SK-N-SH treated with all-trans-retinoic acid at 6 μM for 48 hours (cell line): Measurements from ENCODE around the gene TPRKB.
"Not testable (repeated sequence)": the region's sequence is repeated elsewhere in the genome, so short reads cannot be mapped to it uniquely, and the experiment has no call there.

ENCODE experiments used
- ATAC-seq: fragments of 200-7000 bp; cut with Tn5 transposase; 3 replicates; pipeline ENCODE4 v1.9.1; 2020; ENCODE audit warnings: mild to moderate bottlenecking, moderate library complexity
- ARNTL ChIP-seq: fragments of 450-650 bp; formaldehyde crosslinking; IDR thresholded peaks from 2 replicates; pipeline ENCODE4 v1.5.0; 2020; ENCODE audit warnings: low read depth, mild to moderate bottlenecking, moderate library complexity, borderline replicate concordance
- BACH2 ChIP-seq: fragments of 250-450 bp; sonication (Bioruptor Pico); IDR thresholded peaks from 2 replicates; pipeline ENCODE4 v1.9.0; 2021; ENCODE audit warnings: mild to moderate bottlenecking, borderline replicate concordance
- CREB5 ChIP-seq: fragments of 250-450 bp; sonication (Bioruptor Pico); IDR thresholded peaks from 2 replicates; pipeline ENCODE4 v1.5.1; 2020; ENCODE audit warnings: low read depth, mild to moderate bottlenecking, moderate library complexity
- CSDC2 ChIP-seq: fragments of 250-450 bp; sonication (Bioruptor Pico); IDR thresholded peaks from 2 replicates; pipeline ENCODE4 v1.5.0; 2020; ENCODE audit warnings: mild to moderate bottlenecking, moderate library complexity
- CSRNP3 ChIP-seq: fragments of 250-450 bp; sonication (Bioruptor Pico); IDR thresholded peaks from 2 replicates; pipeline ENCODE4 v1.5.1; 2021; ENCODE audit warnings: mild to moderate bottlenecking, moderate library complexity
- ESRRG ChIP-seq: fragments of 250-450 bp; sonication (Bioruptor Pico); IDR thresholded peaks from 2 replicates; pipeline ENCODE4 v1.6.1; 2021; ENCODE audit warnings: mild to moderate bottlenecking
- GLIS3 ChIP-seq: fragments of 250-450 bp; sonication (Bioruptor Pico); IDR thresholded peaks from 2 replicates; pipeline ENCODE4 v1.5.0; 2020; ENCODE audit warnings: mild to moderate bottlenecking, moderate library complexity
- ISL1 ChIP-seq: fragments of 250-450 bp; sonication (Bioruptor Pico); IDR thresholded peaks from 2 replicates; pipeline ENCODE4 v2.1.2; 2022; ENCODE audit warnings: mild to moderate bottlenecking, moderate library complexity
- OSR1 ChIP-seq: fragments of 250-450 bp; sonication (Bioruptor Pico); IDR thresholded peaks from 2 replicates; pipeline ENCODE4 v1.8.0; 2022; ENCODE audit warnings: moderate library complexity, mild to moderate bottlenecking, inconsistent platforms
- PATZ1 ChIP-seq: fragments of 250-450 bp; sonication (Bioruptor Pico); IDR thresholded peaks from 2 replicates; pipeline ENCODE4 v1.8.0; 2020; ENCODE audit warnings: mild to moderate bottlenecking, moderate library complexity, borderline replicate concordance
- PPARA ChIP-seq: fragments of 250-450 bp; sonication (Bioruptor Pico); IDR thresholded peaks from 2 replicates; pipeline ENCODE4 v1.5.0; 2020; ENCODE audit warnings: mild to moderate bottlenecking, borderline replicate concordance
- RARB ChIP-seq: fragments of 250-450 bp; sonication (Bioruptor Pico); IDR thresholded peaks from 2 replicates; pipeline ENCODE4 v1.8.0; 2021; ENCODE audit warnings: mild to moderate bottlenecking, moderate library complexity
- SNAI2 ChIP-seq: fragments of 250-450 bp; sonication (Bioruptor Pico); IDR thresholded peaks from 2 replicates; pipeline ENCODE4 v1.5.0; 2020; ENCODE audit warnings: mild to moderate bottlenecking, moderate library complexity
- TCF4 ChIP-seq: fragments of 250-450 bp; sonication (Bioruptor Pico); IDR thresholded peaks from 2 replicates; pipeline ENCODE4 v1.8.0; 2021; ENCODE audit warnings: mild to moderate bottlenecking, moderate library complexity, borderline replicate concordance
- TOX ChIP-seq: fragments of 250-450 bp; sonication (Bioruptor Pico); IDR thresholded peaks from 2 replicates; pipeline ENCODE4 v1.8.0; 2021; ENCODE audit warnings: mild to moderate bottlenecking, moderate library complexity, borderline replicate concordance
- TSHZ2 ChIP-seq: fragments of 250-450 bp; sonication (Bioruptor Pico); IDR thresholded peaks from 2 replicates; pipeline ENCODE4 v1.5.0; 2020; ENCODE audit warnings: mild to moderate bottlenecking, moderate library complexity
- ZFP3 ChIP-seq: fragments of 250-450 bp; sonication (Bioruptor Pico); IDR thresholded peaks from 2 replicates; pipeline ENCODE4 v1.5.0; 2020; ENCODE audit warnings: mild to moderate bottlenecking, moderate library complexity
- ZFP30 ChIP-seq: fragments of 450-650 bp; formaldehyde crosslinking; IDR thresholded peaks from 2 replicates; pipeline ENCODE4 v1.5.0; 2022; ENCODE audit warnings: mild to moderate bottlenecking, moderate library complexity
- ZNF70 ChIP-seq: fragments of 450-650 bp; formaldehyde crosslinking; IDR thresholded peaks from 2 replicates; pipeline ENCODE4 v1.5.0; 2020; ENCODE audit warnings: mild to moderate bottlenecking, moderate library complexity
- ZNF8 ChIP-seq: fragments of 450-650 bp; formaldehyde crosslinking; IDR thresholded peaks from 2 replicates; pipeline ENCODE4 v1.5.0; 2020; ENCODE audit warnings: mild to moderate bottlenecking, moderate library complexity

Gene TPRKB

GRCh38 chr2:73736855-73737779, at the start of gene TPRKB:
TSS of gene TPRKB (minus strand) at chr2:73737345. CDS start at chr2:73734569, 2,776 bp downstream.
- peak; percentile 81 for TF ChIP-seq TSHZ2 (CRISPR knock-in tag)
- no peak for TF ChIP-seq TOX (CRISPR knock-in tag)
- TF ChIP-seq ESRRG (CRISPR knock-in tag), result peak; percentile 37; the same call in 1 of the 2 replicates
- TF ChIP-seq RARB (CRISPR knock-in tag), result 0 out of 2 replicates have a peak, but pooled peaks have one; percentile 27
- no peak for TF ChIP-seq CSRNP3 (CRISPR knock-in tag)
- no peak for TF ChIP-seq PPARA (CRISPR knock-in tag)
- no peak for TF ChIP-seq ARNTL (CRISPR knock-in tag)
- 0 out of 2 replicates have a peak, but pooled peaks have one; percentile 49 for TF ChIP-seq ZFP3 (CRISPR knock-in tag)
- TF ChIP-seq ISL1, result no peak
- peak; percentile 51; the same call in 1 of the 2 replicates for TF ChIP-seq TCF4 (CRISPR knock-in tag)
- TF ChIP-seq SNAI2 (CRISPR knock-in tag), result peak; percentile 69; the same call in 1 of the 2 replicates
- no peak for TF ChIP-seq CREB5 (CRISPR knock-in tag)
- TF ChIP-seq BACH2 (CRISPR knock-in tag), result no peak
- TF ChIP-seq ZNF70 (CRISPR knock-in tag), result no peak
- no peak for TF ChIP-seq PATZ1 (CRISPR knock-in tag)
- TF ChIP-seq CSDC2, result peak; percentile 85
- no peak for TF ChIP-seq OSR1 (CRISPR knock-in tag)
- no peak for TF ChIP-seq ZFP30 (CRISPR knock-in tag)
- peak; percentile 32; the same call in 1 of the 2 replicates for TF ChIP-seq ZNF8 (CRISPR knock-in tag)
- peak; percentile 5; the same call in 1 of the 2 replicates for TF ChIP-seq GLIS3
- peak; percentile 99 for ATAC-seq

- ATAC-seq, result not testable (repeated sequence)
Measured at GRCh38 chr2:73783883-73784282, 46.7 kb upstream of the TPRKB start, which contains the start of gene C2orf78. TSS of gene C2orf78 (plus strand) at chr2:73784183. CDS start at chr2:73784310, 127 bp downstream.

GRCh38 chr2:73783402-73783801, 46.3 kb upstream of the TPRKB start:
- not testable (repeated sequence) for ATAC-seq

GRCh38 chr2:73780237-73780582, 43.1 kb upstream of the TPRKB start:
- peak; percentile 35 for ATAC-seq
- TF ChIP-seq CREB5 (CRISPR knock-in tag) (no peak), ZFP3 (CRISPR knock-in tag) (no peak), ISL1 (no peak), TOX (CRISPR knock-in tag) (no peak), BACH2 (CRISPR knock-in tag) (no peak), TSHZ2 (CRISPR knock-in tag) (no peak), CSDC2 (no peak), ZFP30 (CRISPR knock-in tag) (no peak), ARNTL (CRISPR knock-in tag) (no peak), ZNF8 (CRISPR knock-in tag) (no peak), SNAI2 (CRISPR knock-in tag) (no peak)
